MM.1S (cell line): ENCODE data around the gene HSPA1L.

ENCODE experiments used
- CTCF ChIP-seq: fragments of 300-600 bp; sonication (generic); IDR thresholded peaks from 2 replicates; pipeline ENCODE4 v1.5.1; 2016; ENCODE audit warnings: antibody characterized with exemption, low read length, mixed read lengths
- EZH2 ChIP-seq: fragments of 300-600 bp; sonication (generic); optimal IDR thresholded peaks from 2 replicates; pipeline ENCODE3; 2017; ENCODE audit warnings: low read depth, mild to moderate bottlenecking, antibody characterized with exemption, low read length, mixed read lengths
- EZH2phosphoT487 ChIP-seq: fragments of 300-600 bp; sonication (generic); IDR thresholded peaks from 2 replicates; pipeline ENCODE4 v1.6.1; 2018; ENCODE audit warnings: antibody characterized with exemption, low read length

- TF ChIP-seq CTCF = no peak
- no peak for TF ChIP-seq EZH2
- no peak for TF ChIP-seq EZH2phosphoT487
These were observed 9.1 kb downstream of the HSPA1L start for GRCh38 chr6:31805939-31806469.
